Measurements from ENCODE around the gene NUP155.
"Not testable (repeated sequence)": the region's sequence is repeated elsewhere in the genome, so short reads cannot be mapped to it uniquely, and the experiment has no call there.

GRCh38 chr5:37334754-37335153 lies 36.2 kb downstream of the NUP155 start:
- not testable (repeated sequence) for TF ChIP-seq EZH2 (IDR thresholded peaks at IDR 0.05; ENCODE audit: borderline replicate concordance, low read depth, low read length, severe bottlenecking); CTCF (IDR thresholded peaks at IDR 0.05; ENCODE audit: borderline replicate concordance, extremely low read depth, low read length, poor library complexity, severe bottlenecking)
